GM18907 (cell line): ENCODE measurements around the gene SRSF4.
A peak's percentile ranks its signal among the peaks of the same experiment; 100 is the strongest.

Source experiments
- ATAC-seq: cut with Tn5 transposase; IDR thresholded peaks from one replicate; pipeline ENCODE4 v1.9.1; 2021; ENCODE audit warnings: mild to moderate bottlenecking, moderate library complexity; ENCODE audit not compliant: unreplicated experiment

The SRSF4 gene

DNA sequence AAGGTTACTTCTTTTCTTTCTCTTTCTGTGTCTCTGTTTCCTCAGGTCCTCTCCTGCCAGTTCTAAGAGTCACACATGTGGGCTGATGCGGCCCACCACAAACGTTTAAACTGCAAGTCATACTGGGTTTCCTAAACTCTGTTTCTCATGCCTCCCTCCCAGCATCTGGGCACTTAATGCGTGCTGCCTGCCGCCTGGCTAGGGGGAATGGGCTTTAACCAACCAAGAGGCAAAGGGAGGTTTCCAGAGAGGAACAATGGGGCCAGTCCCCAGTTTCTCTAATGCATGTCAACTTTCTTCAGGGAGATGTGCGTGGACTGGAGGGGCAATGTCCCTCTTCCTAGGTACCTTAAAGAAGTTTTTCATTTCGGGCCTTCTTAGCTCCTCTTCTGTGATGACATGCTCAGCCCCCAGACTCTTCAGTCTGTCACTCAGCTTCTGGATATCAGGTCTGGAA is 19.9 kb upstream of the SRSF4 start:
- no peak for ATAC-seq

DNA sequence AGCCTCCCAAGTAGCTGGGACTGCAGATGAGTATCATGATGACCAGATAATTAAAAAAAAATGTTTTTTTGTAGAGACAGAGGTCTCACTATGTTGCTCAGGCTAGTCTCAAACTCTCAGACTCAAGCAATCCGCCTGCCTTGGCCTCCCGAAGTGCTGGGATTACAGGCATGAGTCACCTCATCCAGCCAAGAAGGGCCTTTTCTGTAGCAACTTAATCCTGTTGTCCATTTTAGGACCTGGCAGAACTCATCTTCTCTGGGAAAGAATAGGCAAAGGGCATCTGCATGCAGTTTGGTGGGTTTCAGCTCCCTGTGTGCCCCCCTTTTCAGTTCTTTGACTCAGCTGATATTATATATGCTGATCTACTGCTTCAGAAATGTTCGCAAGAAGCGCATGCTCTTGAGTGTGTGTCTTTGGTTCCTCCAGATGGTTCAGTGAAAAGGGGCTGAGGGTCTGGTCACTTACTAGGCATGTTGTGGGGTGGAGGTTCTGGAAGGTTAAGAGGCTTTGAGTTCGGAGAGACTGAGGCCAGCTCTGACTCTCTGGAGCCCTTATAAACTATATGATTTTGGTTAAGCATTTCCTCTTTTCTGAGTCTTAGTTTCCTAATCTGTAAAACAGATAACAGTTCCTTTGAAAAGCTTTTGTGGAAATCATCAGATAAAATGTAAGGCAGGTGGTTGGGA is 19.4 kb upstream of the SRSF4 start:
- no peak for ATAC-seq

GRCh38 chr1:29197993-29198392 is 16.3 kb upstream of the SRSF4 start:
- no peak for ATAC-seq

- ATAC-seq, result no peak
Measured at GRCh38 chr1:29197590-29197924, 15.9 kb upstream of the SRSF4 start.

GRCh38 chr1:29196863-29197589 is 15.3 kb upstream of the SRSF4 start:
- no peak for ATAC-seq

GRCh38 chr1:29195881-29196291 is 14.2 kb upstream of the SRSF4 start:
- ATAC-seq, result no peak

DNA sequence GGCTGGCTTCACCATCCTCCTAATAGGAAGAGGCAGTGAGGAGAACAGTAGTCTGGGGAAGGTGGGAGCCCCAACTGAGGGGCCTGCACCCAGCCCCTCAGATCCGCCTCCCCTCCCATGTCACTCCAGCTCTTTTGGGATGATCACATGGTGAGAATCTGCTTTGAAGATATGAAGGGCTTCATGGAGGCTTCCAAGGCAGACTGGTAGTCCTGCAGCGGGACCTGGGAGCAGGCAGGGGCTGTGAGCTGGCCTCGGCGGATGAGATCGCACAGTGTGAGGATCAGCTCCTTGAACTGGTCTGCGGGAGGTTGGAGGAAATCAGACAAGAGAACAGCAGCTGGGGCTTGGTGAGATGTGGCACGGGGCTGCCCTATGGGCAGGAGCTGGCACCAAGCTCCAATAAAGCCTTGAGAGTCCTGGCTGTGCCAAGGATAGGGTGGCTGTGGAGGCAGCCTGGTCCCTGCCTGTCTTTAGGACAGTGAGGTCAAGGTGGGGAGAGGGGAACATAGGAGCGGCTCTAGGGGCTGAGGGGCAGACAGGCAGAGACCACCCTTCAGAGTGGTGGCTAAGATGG is 12.3 kb upstream of the SRSF4 start:
- ATAC-seq, result no peak

DNA sequence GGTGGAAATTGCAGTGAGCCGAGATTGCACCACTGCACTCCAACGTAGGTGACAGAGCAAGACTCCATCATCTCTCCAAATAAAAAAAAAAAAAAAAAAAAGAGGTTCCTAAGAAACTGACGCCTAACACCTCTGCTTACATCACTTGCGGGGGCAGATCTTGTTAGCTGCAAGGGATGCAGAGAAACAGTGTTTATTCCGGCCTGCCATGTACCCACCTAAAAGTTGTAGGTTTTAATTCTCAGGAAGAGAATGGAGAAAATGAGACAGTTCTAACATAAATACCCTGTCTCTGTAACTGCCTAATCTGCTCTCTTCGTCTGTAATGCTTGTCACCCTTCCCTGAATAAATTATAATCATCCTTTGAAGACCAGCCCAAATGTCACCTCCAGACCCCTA is 9.0 kb upstream of the SRSF4 start:
- ATAC-seq, result no peak

- no peak for ATAC-seq
Measured at GRCh38 chr1:29186707-29187106, 5.0 kb upstream of the SRSF4 start.

GRCh38 chr1:29186252-29186651 is 4.6 kb upstream of the SRSF4 start:
- no peak for ATAC-seq

GRCh38 chr1:29183287-29183686 is 1.6 kb upstream of the SRSF4 start:
- ATAC-seq, result no peak

GRCh38 chr1:29180497-29181412 is 945 bp downstream of the SRSF4 start:
- ATAC-seq, result peak; percentile 5

DNA sequence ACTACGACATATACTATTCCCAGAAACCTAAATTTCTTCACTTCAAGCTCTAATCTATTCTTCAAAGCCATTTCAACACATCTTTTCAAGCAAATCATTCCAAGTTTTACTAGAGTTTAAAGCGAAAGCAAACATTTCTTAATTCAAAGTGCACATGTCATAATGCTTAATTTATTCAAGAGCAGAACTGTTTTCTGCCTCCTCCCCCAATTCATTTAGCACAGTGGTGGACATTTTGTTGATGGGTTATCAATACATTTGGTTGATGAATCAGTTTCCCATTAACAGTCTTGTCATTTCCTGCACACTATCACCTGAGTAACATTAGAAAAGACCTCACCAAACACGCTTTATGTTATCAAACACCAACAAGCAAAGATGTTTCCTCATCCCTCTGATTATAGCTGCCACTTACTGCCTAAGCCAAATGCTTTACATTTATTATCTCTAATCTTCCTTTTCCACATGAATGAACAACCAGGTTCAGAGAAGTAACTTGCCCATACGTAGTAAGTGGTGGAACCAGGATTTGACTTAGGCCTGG is 2.0 kb downstream of the SRSF4 start:
- no peak for ATAC-seq

DNA sequence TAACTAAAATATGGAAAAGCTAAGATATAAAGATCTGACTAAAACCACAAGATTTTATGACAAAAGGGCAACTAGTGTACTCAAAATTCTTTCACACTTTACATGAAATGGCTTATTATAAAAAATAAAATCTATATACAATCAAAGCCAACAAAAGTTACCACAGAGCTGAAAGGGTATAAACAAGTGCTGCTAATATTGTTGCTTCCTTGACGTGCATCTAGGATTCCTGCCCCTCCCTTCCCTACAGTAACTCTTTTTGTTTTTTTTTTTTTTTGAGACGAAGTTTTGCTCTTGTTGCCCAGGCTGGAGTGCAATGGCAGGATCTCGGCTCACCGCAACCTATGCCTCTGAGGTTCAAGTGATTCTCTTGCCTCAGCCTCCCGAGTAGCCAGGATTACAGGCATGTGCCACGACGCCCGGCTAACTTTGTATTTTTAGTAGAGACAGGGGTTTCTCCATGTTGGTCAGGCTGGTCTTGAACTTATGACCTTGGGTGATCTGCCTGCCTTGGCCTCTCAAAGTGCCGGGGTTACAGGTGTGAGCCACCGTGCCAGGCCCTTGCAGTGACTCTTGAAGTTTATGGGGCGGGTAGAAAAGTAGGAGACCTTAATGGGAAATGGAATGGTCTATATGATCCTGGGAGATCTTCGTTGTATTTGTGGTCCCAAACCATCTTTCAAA is 4.5 kb downstream of the SRSF4 start:
- ATAC-seq, result no peak

DNA sequence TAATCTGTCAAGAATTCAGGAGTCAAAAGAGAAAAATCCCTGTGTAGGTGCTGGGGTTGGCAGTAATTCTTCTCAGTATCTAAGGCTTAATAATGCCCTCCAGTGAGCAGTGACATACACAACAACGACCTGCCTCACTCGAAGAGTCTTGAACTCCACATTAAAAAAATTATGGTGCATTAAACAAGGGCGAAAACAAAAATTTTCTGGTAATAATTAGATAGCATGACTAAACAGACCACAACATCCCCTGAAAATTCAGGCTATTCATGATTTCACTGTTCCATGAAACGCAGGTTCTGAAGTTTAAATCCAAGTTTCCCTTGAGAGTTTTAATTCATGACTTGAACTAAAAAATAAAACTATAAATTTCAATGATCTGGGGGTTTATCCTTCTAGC is 5.1 kb downstream of the SRSF4 start:
- no peak for ATAC-seq

DNA sequence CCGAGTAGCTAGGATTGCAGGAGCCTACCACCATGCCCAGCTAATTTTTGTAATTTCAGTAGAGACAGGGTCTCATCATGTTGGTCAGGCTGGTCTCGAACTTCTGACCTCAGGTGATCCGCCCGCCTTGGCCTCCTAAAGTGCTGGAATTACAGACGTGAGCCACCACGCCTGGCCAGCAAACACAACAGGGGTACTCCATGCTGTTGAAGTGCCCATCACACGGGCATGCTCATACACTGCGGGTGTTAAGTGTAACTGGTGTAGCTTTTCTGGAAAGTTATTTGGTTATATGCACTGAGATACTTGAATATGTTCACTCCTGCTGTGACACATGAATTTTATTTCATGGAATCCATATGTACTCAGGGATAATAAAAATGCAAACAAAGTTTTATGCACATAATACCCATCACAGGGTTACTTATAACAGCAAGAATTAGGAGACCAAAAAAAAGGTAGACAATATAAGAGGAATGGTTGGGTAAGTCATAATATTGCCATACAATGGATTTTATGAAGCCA is 9.2 kb downstream of the SRSF4 start:
- no peak for ATAC-seq

DNA sequence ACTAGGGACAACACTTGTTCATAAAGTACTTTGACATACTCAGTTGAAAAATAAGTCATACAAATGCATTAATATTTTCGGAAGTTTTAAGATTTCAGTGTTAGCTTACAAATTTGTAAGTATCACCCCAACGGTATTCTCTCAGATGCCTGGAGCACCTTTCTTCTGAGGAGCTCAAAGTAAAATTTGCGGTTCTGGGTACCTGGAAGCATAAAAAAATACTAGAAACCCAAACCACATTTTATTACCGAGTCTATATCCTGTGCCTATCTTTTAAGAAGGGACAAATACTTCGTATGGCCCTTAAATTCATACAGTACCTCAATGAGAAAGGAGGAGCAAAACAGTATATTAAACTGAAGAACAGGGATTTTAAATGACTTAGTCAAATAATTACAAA is 10.2 kb downstream of the SRSF4 start:
- ATAC-seq, result no peak

GRCh38 chr1:29171089-29171488 is 10.6 kb downstream of the SRSF4 start:
- ATAC-seq, result no peak

GRCh38 chr1:29169976-29170375 is 11.7 kb downstream of the SRSF4 start:
- ATAC-seq, result no peak

- ATAC-seq, result no peak
Measured at GRCh38 chr1:29167904-29168303, 13.8 kb downstream of the SRSF4 start.
